GM12878 (cell line): ENCODE results near the gene CHPT1.

ENCODE experiments used
- CEBPB ChIP-seq, 2 experiments: fragments of 150-350 bp in 1 of 2; IDR thresholded peaks; 2 replicates each; pipeline ENCODE4 v1.6.1; 2012 to 2014; ENCODE audit warnings: low read depth in 2 of 2, low read length in 2 of 2, borderline replicate concordance in 1 of 2, inconsistent platforms in 1 of 2
- CHD1 ChIP-seq: IDR thresholded peaks from 2 replicates; pipeline ENCODE4 v1.6.1; 2012; ENCODE audit warnings: low read depth, low read length, improper control_type of control experiment
- HDAC6 ChIP-seq: fragments of 200-600 bp; sonication (generic); IDR thresholded peaks from one replicate; pipeline ENCODE4 v1.8.0; 2017; ENCODE audit warnings: antibody characterized with exemption; ENCODE audit not compliant: unreplicated experiment
- NR2C1 ChIP-seq: fragments of 450-650 bp; IDR thresholded peaks from 2 replicates; pipeline ENCODE4 v1.6.1; 2017; ENCODE audit warnings: antibody characterized with exemption, mild to moderate bottlenecking, moderate library complexity
- POLR2A ChIP-seq: IDR thresholded peaks from 2 replicates; pipeline ENCODE4 v1.6.1; 2011; ENCODE audit warnings: low read depth, mild to moderate bottlenecking, low read length
- RCOR1 ChIP-seq: conservative IDR thresholded peaks from 2 replicates; pipeline ENCODE4 v1.6.1; 2012; ENCODE audit warnings: low read depth, low read length, improper control_type of control experiment
- SP1 ChIP-seq: IDR thresholded peaks from one replicate; pipeline ENCODE4 v1.6.1; 2011; ENCODE audit warnings: low read depth, low read length
- TARDBP ChIP-seq: IDR thresholded peaks from 2 replicates; pipeline ENCODE4 v1.6.1; 2016; ENCODE audit warnings: borderline replicate concordance
- TF ChIP-seq, protein P1 (sequence below), 3 experiments: IDR thresholded peaks in 2 of 3; conservative IDR thresholded peaks in 1 of 3; 2 replicates each; pipeline ENCODE4 v1.5.1; 2011; ENCODE audit warnings: low read depth in 3 of 3, low read length in 3 of 3, mild to moderate bottlenecking in 3 of 3, control low read depth in 2 of 3, moderate library complexity in 2 of 3, inconsistent platforms in 1 of 3, mixed read lengths in 1 of 3; ENCODE audit not compliant: control insufficient read depth in 2 of 3, insufficient read depth in 1 of 3; ENCODE audit errors: extremely low read depth in 1 of 3
- TF ChIP-seq, protein P2 (sequence below): fragments of 450-650 bp; formaldehyde crosslinking; IDR thresholded peaks from 2 replicates; pipeline ENCODE4 v1.4.0; 2020; ENCODE audit warnings: mild to moderate bottlenecking, moderate library complexity
- TF ChIP-seq, protein P3 (sequence below): fragments of 450-650 bp; IDR thresholded peaks from 2 replicates; pipeline ENCODE4 v1.6.1; 2017; ENCODE audit warnings: antibody characterized with exemption, mild to moderate bottlenecking, moderate library complexity
- TF ChIP-seq, protein P4 (sequence below): fragments of 450-650 bp; IDR thresholded peaks from 2 replicates; pipeline ENCODE4 v1.6.1; 2017; ENCODE audit warnings: mild to moderate bottlenecking

DNA sequence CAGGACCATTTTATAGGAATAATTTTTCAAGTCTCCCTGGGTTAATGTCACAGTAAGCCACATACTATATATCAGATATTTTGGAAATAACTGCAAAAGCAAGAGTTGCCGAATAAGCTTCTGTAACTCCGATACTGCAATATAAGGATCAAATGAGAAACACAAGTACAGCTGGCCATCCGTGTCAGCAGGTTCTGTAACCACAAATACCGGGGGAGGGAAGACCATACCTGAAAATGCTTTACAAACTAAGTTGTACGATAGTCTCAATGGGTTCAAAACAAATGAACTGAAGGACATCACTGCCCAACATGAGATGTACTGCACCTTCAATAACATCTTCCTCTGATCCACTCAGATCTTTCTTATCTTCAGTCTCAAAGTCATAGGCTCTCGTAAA lies 40.0 kb downstream of the CHPT1 start:
- TF ChIP-seq CHD1: no peak
- TF ChIP-seq, protein P1, sequence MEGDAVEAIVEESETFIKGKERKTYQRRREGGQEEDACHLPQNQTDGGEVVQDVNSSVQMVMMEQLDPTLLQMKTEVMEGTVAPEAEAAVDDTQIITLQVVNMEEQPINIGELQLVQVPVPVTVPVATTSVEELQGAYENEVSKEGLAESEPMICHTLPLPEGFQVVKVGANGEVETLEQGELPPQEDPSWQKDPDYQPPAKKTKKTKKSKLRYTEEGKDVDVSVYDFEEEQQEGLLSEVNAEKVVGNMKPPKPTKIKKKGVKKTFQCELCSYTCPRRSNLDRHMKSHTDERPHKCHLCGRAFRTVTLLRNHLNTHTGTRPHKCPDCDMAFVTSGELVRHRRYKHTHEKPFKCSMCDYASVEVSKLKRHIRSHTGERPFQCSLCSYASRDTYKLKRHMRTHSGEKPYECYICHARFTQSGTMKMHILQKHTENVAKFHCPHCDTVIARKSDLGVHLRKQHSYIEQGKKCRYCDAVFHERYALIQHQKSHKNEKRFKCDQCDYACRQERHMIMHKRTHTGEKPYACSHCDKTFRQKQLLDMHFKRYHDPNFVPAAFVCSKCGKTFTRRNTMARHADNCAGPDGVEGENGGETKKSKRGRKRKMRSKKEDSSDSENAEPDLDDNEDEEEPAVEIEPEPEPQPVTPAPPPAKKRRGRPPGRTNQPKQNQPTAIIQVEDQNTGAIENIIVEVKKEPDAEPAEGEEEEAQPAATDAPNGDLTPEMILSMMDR (IDR thresholded peaks at IDR 0.05 in 2 of 3, conservative IDR thresholded peaks at IDR 0.05 in 1 of 3; ENCODE audit: control insufficient read depth in 2 of 3, extremely low read depth in 1 of 3, insufficient read depth in 1 of 3, low read depth in 3 of 3, low read length in 3 of 3): no peak
- TF ChIP-seq TARDBP: no peak
- TF ChIP-seq POLR2A: no peak
- TF ChIP-seq, protein P2, sequence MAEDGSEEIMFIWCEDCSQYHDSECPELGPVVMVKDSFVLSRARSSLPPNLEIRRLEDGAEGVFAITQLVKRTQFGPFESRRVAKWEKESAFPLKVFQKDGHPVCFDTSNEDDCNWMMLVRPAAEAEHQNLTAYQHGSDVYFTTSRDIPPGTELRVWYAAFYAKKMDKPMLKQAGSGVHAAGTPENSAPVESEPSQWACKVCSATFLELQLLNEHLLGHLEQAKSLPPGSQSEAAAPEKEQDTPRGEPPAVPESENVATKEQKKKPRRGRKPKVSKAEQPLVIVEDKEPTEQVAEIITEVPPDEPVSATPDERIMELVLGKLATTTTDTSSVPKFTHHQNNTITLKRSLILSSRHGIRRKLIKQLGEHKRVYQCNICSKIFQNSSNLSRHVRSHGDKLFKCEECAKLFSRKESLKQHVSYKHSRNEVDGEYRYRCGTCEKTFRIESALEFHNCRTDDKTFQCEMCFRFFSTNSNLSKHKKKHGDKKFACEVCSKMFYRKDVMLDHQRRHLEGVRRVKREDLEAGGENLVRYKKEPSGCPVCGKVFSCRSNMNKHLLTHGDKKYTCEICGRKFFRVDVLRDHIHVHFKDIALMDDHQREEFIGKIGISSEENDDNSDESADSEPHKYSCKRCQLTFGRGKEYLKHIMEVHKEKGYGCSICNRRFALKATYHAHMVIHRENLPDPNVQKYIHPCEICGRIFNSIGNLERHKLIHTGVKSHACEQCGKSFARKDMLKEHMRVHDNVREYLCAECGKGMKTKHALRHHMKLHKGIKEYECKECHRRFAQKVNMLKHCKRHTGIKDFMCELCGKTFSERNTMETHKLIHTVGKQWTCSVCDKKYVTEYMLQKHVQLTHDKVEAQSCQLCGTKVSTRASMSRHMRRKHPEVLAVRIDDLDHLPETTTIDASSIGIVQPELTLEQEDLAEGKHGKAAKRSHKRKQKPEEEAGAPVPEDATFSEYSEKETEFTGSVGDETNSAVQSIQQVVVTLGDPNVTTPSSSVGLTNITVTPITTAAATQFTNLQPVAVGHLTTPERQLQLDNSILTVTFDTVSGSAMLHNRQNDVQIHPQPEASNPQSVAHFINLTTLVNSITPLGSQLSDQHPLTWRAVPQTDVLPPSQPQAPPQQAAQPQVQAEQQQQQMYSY (CRISPR knock-in tag): no peak
- TF ChIP-seq, protein P3, sequence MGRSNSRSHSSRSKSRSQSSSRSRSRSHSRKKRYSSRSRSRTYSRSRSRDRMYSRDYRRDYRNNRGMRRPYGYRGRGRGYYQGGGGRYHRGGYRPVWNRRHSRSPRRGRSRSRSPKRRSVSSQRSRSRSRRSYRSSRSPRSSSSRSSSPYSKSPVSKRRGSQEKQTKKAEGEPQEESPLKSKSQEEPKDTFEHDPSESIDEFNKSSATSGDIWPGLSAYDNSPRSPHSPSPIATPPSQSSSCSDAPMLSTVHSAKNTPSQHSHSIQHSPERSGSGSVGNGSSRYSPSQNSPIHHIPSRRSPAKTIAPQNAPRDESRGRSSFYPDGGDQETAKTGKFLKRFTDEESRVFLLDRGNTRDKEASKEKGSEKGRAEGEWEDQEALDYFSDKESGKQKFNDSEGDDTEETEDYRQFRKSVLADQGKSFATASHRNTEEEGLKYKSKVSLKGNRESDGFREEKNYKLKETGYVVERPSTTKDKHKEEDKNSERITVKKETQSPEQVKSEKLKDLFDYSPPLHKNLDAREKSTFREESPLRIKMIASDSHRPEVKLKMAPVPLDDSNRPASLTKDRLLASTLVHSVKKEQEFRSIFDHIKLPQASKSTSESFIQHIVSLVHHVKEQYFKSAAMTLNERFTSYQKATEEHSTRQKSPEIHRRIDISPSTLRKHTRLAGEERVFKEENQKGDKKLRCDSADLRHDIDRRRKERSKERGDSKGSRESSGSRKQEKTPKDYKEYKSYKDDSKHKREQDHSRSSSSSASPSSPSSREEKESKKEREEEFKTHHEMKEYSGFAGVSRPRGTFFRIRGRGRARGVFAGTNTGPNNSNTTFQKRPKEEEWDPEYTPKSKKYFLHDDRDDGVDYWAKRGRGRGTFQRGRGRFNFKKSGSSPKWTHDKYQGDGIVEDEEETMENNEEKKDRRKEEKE: no peak
- TF ChIP-seq NR2C1: no peak
- TF ChIP-seq RCOR1: no peak
- TF ChIP-seq CEBPB (IDR thresholded peaks at IDR 0.05; ENCODE audit: borderline replicate concordance in 1 of 2, low read depth in 2 of 2, low read length in 2 of 2): no peak
- TF ChIP-seq, protein P4, sequence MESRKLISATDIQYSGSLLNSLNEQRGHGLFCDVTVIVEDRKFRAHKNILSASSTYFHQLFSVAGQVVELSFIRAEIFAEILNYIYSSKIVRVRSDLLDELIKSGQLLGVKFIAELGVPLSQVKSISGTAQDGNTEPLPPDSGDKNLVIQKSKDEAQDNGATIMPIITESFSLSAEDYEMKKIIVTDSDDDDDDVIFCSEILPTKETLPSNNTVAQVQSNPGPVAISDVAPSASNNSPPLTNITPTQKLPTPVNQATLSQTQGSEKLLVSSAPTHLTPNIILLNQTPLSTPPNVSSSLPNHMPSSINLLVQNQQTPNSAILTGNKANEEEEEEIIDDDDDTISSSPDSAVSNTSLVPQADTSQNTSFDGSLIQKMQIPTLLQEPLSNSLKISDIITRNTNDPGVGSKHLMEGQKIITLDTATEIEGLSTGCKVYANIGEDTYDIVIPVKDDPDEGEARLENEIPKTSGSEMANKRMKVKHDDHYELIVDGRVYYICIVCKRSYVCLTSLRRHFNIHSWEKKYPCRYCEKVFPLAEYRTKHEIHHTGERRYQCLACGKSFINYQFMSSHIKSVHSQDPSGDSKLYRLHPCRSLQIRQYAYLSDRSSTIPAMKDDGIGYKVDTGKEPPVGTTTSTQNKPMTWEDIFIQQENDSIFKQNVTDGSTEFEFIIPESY: no peak
- TF ChIP-seq HDAC6: no peak
- TF ChIP-seq SP1: no peak
